Measurements from ENCODE around the gene TMEFF2.
A peak's percentile ranks its signal among the peaks of the same experiment; 100 is the strongest.
"Not testable (repeated sequence)": the region's sequence is repeated elsewhere in the genome, so short reads cannot be mapped to it uniquely, and the experiment has no call there.

Gene TMEFF2

GRCh38 chr2:192126426-192126825, 68.3 kb downstream of the TMEFF2 start:
- no peak for DNase-seq

- DNase-seq, result no peak
These were observed 70.2 kb downstream of the TMEFF2 start for GRCh38 chr2:192124571-192124970.

GRCh38 chr2:192123847-192124246, 70.9 kb downstream of the TMEFF2 start:
- peak; percentile 4 for DNase-seq

GRCh38 chr2:192122946-192123345, 71.8 kb downstream of the TMEFF2 start:
- no peak for DNase-seq

GRCh38 chr2:192122141-192122540, 72.6 kb downstream of the TMEFF2 start:
- DNase-seq, result no peak

- peak; percentile 2 for DNase-seq
These were observed 75.2 kb downstream of the TMEFF2 start for GRCh38 chr2:192119536-192119935.

GRCh38 chr2:192117705-192118104, 77.0 kb downstream of the TMEFF2 start:
- no peak for DNase-seq

GRCh38 chr2:192111536-192111935, 83.2 kb downstream of the TMEFF2 start:
- not testable (repeated sequence) for DNase-seq

GRCh38 chr2:192099742-192100141, 95.0 kb downstream of the TMEFF2 start:
- DNase-seq, result no peak

GRCh38 chr2:192098814-192099491, 95.8 kb downstream of the TMEFF2 start:
- no peak for DNase-seq

GRCh38 chr2:192091476-192091875, 103.3 kb downstream of the TMEFF2 start:
- DNase-seq, result no peak

- no peak for DNase-seq
These were observed 103.8 kb downstream of the TMEFF2 start for GRCh38 chr2:192090911-192091310.

- no peak for DNase-seq
These were observed 107.3 kb downstream of the TMEFF2 start for GRCh38 chr2:192087398-192087958.

GRCh38 chr2:192082121-192082520, 112.6 kb downstream of the TMEFF2 start:
- no peak for DNase-seq

- DNase-seq, result not testable (repeated sequence)
These were observed 114.6 kb downstream of the TMEFF2 start for GRCh38 chr2:192080096-192080495.

GRCh38 chr2:192073878-192074277, 120.9 kb downstream of the TMEFF2 start:
- no peak for DNase-seq

GRCh38 chr2:192072778-192073177, 122.0 kb downstream of the TMEFF2 start:
- DNase-seq, result no peak

GRCh38 chr2:192072261-192072660, 122.5 kb downstream of the TMEFF2 start:
- no peak for DNase-seq

- no peak for DNase-seq
These were observed 124.6 kb downstream of the TMEFF2 start for GRCh38 chr2:192070099-192070498.

- no peak for DNase-seq
These were observed 125.3 kb downstream of the TMEFF2 start for GRCh38 chr2:192069417-192069816.

GRCh38 chr2:192068966-192069365, 125.8 kb downstream of the TMEFF2 start:
- DNase-seq, result no peak

GRCh38 chr2:192067631-192068030, 127.1 kb downstream of the TMEFF2 start:
- DNase-seq, result no peak

GRCh38 chr2:192064459-192064858, 130.3 kb downstream of the TMEFF2 start:
- DNase-seq, result no peak

GRCh38 chr2:192060161-192060560, 134.6 kb downstream of the TMEFF2 start:
- no peak for DNase-seq

- DNase-seq, result no peak
These were observed 135.5 kb downstream of the TMEFF2 start for GRCh38 chr2:192059266-192059665.

All from RPMI8226 (cell line).